ENCODE measurements around the gene CMSS1.

The CMSS1 gene

DNA sequence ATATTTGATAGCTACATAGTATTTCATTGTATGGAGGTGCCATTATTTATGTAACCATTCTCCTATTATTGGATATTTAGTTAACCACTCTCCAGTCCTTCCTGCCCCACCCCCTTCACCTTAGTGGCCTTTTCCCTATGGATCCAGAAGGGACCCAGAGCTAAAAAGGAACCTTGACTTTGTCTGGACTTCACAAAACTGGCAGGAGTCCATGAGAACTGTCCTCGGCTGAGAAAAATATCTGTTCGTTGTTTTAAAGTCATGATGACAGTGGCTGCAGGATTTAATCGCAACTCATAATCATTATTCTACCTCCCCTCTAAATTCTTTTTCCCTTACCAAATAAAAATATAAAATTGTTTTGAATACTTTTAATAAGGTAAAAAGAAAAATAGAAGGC is 129.7 kb downstream of the CMSS1 start:
- no peak for FAIRE-seq
- no peak for DNase-seq (ENCODE audit: insufficient read length)
- TF ChIP-seq POLR2A (IDR thresholded peaks at IDR 0.05; ENCODE audit: low read depth, low read length) (no peak), POLR2AphosphoS5 (IDR thresholded peaks at IDR 0.05; ENCODE audit: low read depth, low read length) (no peak), TAF1 (IDR thresholded peaks at IDR 0.05; ENCODE audit: borderline replicate concordance, low read depth, low read length) (no peak)

DNA sequence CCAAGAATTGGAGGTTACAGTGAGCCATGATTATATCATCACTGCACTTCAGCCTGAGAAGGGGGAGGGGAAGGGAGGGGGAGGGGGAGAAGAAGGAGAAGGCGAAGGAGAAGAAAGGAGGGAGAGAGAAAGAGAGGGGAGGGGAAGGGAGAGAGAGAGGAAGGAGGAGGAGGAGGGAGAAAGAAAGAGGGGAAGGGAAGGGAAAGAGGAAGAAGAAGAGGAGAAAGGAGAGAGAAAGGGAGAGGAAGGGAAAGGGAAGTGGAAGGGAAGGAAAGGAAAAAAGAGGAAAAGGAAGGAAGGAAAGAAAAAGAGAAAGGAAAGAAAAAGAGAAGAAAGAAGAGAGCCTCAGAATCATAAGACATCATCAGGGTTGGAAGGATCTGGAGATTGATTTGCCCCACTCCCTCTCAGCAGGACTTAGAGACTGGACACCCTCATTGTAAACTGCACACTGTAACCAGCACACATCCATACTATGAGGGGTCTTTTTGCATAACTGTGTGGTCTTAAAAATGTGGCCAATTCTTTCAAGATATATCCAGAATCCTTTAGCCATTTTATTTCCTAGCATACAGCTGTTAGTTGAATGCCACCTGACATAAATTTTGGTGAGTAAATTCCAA is 130.9 kb downstream of the CMSS1 start:
- FAIRE-seq, result no peak
- no peak for DNase-seq (ENCODE audit: insufficient read length)
- TF ChIP-seq POLR2A (IDR thresholded peaks at IDR 0.05; ENCODE audit: low read depth, low read length), result no peak
- TF ChIP-seq TAF1 (IDR thresholded peaks at IDR 0.05; ENCODE audit: borderline replicate concordance, low read depth, low read length), result no peak
- no peak for TF ChIP-seq POLR2AphosphoS5 (IDR thresholded peaks at IDR 0.05; ENCODE audit: low read depth, low read length)

DNA sequence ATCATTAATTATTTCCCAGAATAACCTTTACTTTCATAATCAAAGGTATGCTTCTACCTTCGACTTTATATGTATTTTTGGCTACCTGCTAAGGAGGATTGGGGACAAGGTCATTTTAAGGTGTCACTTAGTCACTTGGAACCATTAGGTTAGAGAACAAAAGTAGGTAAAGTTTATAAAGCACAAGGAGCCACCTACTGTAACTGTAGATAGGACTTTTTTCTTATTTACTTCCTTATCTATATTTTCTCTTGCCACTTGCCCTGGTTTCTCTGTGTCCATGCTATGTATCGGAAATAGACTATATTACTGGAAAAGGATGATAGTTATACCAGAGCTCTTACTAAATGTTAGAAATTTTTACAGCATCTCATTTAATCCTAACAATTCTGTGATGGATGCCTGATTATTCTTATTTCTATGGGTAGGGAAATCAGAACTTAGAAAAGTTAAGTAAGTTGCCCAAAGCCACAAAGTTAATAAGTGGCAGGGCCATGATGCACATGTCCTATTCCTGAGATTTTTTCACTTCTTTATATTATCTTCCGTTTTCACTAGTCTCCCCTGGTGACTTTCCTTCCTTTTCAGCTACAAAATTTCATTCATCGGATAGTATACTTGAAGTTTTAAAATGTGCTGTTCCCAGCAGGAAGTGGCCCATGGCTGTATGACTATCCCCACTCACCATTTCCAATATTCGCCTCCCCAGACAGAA is 132.5 kb downstream of the CMSS1 start:
- no peak for FAIRE-seq
- TF ChIP-seq POLR2A (IDR thresholded peaks at IDR 0.05; ENCODE audit: low read depth, low read length) (no peak), TAF1 (IDR thresholded peaks at IDR 0.05; ENCODE audit: borderline replicate concordance, low read depth, low read length) (no peak), POLR2AphosphoS5 (IDR thresholded peaks at IDR 0.05; ENCODE audit: low read depth, low read length) (no peak)
- DNase-seq (ENCODE audit: insufficient read length), result no peak

DNA sequence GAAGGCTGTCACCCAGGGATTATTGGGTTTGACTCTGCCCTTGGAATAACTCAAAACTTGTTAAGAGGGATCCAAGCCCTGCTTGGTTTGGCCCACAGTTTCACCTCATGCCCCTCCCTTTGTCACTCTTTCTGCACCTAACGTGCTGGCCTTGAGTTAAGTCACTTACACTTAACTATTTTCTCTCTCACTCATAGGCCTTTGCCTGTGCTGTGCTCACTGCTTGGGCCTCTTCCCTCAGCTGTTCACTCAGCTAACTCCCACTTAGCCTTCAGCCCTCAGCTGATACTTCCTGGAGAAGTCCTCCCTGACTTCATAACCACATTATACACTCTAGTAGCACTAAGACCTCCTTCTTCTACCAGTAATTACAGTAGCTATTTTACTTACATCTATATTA is 133.3 kb downstream of the CMSS1 start:
- FAIRE-seq (no peak), DNase-seq (ENCODE audit: insufficient read length) (no peak)
- TF ChIP-seq POLR2A (IDR thresholded peaks at IDR 0.05; ENCODE audit: low read depth, low read length) (no peak), POLR2AphosphoS5 (IDR thresholded peaks at IDR 0.05; ENCODE audit: low read depth, low read length) (no peak), TAF1 (IDR thresholded peaks at IDR 0.05; ENCODE audit: borderline replicate concordance, low read depth, low read length) (no peak)

DNA sequence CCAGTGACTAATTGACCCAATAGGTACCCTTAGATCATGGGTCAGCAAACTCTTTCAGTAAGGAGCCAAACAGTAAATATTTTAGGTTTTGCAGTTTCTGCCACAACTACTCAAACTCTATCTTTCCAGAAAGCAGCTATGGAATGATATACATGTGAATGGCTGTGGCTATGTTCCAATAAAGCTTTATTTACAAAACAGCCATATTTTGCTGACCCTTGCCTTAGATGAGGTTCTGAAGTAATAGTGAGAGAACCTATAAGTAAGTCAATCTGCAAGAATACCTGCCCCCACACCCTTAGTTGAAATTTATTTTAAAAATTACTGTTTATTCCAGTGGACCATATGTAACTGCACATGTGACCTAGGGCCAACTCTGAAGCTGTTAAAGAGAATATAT is 134.0 kb downstream of the CMSS1 start:
- no peak for FAIRE-seq
- DNase-seq (ENCODE audit: insufficient read length), result no peak
- TF ChIP-seq TAF1 (IDR thresholded peaks at IDR 0.05; ENCODE audit: borderline replicate concordance, low read depth, low read length), result no peak
- no peak for TF ChIP-seq POLR2AphosphoS5 (IDR thresholded peaks at IDR 0.05; ENCODE audit: low read depth, low read length)
- TF ChIP-seq POLR2A (IDR thresholded peaks at IDR 0.05; ENCODE audit: low read depth, low read length), result no peak

DNA sequence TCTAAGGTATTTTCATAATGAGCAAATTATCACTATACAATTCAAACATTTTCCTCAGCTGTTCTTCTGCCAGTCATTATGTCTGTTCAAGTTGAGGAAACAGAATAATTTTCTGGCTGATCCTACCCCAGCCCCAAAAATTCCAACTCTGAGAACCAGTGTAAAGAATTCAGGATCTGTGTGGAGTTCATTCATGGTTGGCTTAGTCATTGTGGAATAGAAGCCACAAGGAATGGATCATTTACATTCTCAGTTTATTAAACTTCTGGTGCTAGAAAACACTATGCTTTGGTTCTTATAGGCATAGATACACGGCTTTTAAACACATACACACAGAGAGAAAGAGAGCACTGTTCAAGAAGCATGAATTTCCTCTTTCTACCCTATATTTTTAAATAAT is 134.6 kb downstream of the CMSS1 start:
- no peak for FAIRE-seq
- no peak for DNase-seq (ENCODE audit: insufficient read length)
- TF ChIP-seq TAF1 (IDR thresholded peaks at IDR 0.05; ENCODE audit: borderline replicate concordance, low read depth, low read length), result no peak
- TF ChIP-seq POLR2A (IDR thresholded peaks at IDR 0.05; ENCODE audit: low read depth, low read length), result no peak
- no peak for TF ChIP-seq POLR2AphosphoS5 (IDR thresholded peaks at IDR 0.05; ENCODE audit: low read depth, low read length)

DNA sequence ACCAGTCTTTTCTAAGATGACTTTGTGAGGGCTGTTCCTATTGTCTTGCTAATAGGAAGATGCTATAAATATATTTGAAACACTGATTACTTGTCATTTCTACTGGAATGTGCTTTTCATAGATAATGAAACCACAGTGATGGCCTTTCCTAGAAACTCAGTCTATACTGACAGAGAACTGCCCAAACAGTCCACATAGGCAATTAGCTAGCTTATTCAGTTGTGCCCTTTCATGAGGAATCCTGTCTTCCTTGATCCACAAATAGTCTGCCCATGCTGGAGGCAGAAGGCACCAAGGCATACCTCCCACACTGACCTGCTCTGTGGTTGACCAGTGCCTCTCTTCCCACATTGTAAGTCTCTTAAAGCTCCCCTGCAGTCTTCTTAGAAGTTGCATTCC is 135.9 kb downstream of the CMSS1 start:
- no peak for TF ChIP-seq POLR2AphosphoS5 (IDR thresholded peaks at IDR 0.05; ENCODE audit: low read depth, low read length)
- DNase-seq (ENCODE audit: insufficient read length) (no peak), FAIRE-seq (no peak)

DNA sequence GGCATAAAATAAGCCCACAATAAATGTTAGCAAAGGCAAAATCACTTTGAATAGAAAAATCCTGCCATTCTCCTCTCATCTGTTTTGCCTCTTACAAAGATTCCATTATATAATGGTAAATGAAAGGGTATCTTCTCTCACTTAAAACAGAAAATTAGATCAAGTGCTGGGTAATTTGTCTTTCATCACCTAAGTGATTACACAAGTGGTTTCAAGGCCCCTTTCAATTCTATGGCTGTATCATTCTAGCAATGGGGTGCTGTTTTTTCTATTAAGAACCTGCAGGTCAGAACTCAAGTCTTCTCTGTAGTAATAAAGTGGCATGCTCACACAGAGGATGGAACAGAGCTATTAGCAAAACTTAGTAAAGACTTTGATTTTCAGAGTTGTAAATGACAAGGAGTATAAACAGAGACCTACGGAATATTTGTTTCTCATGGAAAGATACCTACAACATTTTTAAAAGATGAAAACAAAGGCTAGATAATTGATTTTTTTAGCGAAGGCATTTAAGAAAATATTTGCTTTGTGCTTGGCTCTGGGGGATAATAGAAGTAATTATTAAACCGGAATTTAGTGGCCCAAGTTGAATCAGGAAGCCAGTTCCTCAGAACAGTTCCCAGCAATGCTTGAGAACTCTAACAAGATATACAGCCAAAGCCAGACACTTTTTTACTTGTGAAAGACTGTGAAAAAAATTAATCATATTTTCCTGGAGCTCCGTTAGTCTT is 137.4 kb downstream of the CMSS1 start:
- DNase-seq (ENCODE audit: insufficient read length) (no peak), FAIRE-seq (no peak)
- TF ChIP-seq POLR2A (IDR thresholded peaks at IDR 0.05; ENCODE audit: low read depth, low read length) (no peak), POLR2AphosphoS5 (IDR thresholded peaks at IDR 0.05; ENCODE audit: low read depth, low read length) (no peak), TAF1 (IDR thresholded peaks at IDR 0.05; ENCODE audit: borderline replicate concordance, low read depth, low read length) (no peak)

DNA sequence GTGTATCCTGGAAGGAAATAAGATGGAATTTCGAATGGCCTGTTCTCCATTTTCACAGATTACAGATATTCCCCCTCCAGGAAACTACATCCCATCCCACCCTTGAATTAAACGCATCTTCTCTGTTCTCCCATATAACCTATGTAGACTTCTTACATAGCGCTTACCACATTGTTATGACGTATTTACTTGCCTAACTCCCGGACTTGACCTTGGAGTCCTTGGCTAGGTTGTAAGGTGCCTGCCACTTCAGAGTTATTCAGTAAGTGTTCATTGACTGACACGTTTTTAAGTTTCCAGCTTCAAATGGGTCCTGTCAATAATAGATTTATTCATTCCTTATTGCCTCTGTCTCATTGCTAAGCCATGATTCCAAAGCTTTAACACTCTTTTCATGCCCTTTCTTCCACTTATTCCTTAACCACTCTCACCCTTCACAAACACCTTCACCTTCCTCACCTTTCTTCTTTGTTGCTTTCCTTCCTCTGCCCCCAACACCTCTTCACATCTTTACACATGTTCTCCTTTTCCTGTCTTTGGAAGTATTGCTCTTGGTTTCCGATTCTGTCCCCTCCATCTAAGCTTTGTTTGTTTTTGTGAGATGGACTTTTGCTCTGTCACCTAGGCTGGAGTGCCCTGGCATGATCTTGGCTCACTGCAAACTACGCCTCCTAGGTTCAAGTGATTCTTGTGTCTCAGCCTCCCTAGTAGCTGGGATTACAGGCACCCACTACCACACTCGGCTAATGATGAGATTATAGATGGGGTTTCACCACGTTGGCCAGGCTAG is 138.3 kb downstream of the CMSS1 start:
- DNase-seq (ENCODE audit: insufficient read length), result no peak
- FAIRE-seq, result no peak
- TF ChIP-seq TAF1 (IDR thresholded peaks at IDR 0.05; ENCODE audit: borderline replicate concordance, low read depth, low read length) (no peak), POLR2AphosphoS5 (IDR thresholded peaks at IDR 0.05; ENCODE audit: low read depth, low read length) (no peak), POLR2A (IDR thresholded peaks at IDR 0.05; ENCODE audit: low read depth, low read length) (no peak)

DNA sequence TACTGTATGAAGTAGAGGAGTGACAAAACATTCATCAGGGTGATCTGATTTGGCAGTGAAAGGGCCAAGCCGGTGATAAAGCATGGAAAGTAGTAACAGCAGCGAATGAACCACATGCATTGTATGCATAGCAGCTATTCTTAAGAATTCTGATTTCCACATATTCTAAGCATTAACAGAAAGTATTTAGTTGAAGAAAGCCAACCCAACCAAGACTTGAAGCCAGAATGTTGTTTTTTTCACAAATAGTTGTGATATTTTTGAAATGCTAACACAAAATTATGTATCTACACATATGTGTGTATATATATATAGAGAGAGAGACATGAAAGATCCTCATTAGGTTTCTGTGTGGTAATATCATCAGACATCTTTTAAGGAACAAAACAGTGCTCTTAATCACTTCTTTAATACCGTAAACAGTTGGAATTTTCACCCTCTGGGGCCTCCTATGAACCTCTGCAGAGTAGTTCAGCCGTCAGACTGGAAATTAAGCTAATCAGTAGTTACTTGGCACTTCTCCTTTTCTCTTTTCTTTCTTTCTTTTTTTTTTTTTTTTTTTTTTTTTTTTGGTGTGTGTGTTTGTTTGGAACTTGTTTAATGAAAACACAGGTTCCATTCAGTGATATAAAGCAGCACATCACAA is 139.6 kb downstream of the CMSS1 start:
- TF ChIP-seq POLR2AphosphoS5 (IDR thresholded peaks at IDR 0.05; ENCODE audit: low read depth, low read length), result no peak
- no peak for TF ChIP-seq POLR2A (IDR thresholded peaks at IDR 0.05; ENCODE audit: low read depth, low read length)
- TF ChIP-seq TAF1 (IDR thresholded peaks at IDR 0.05; ENCODE audit: borderline replicate concordance, low read depth, low read length), result no peak
- DNase-seq (ENCODE audit: insufficient read length), result no peak
- FAIRE-seq, result no peak
